Astrocyte of the spinal cord (primary cell): ENCODE measurements around the gene RBM19.

Source experiments
- DNase-seq: peaks from one replicate; pipeline ENCODE4 v3.0.0; 2011; ENCODE audit warnings: low read depth, low spot score
- H3K4me3 ChIP-seq: 2 replicates; pipeline ENCODE4 v1.5.1; 2011; ENCODE audit warnings: low read depth, mild to moderate bottlenecking, low read length, moderate library complexity
- CTCF ChIP-seq: IDR thresholded peaks from 2 replicates; pipeline ENCODE4 v1.5.1; 2012; ENCODE audit warnings: low read depth, mild to moderate bottlenecking, low read length, inconsistent platforms
- in situ Hi-C: cut with HindIII; loops from 2 replicates; pipeline ENCODE4 v1.10.0; 2017; ENCODE audit warnings: low sequenced_read_pairs

Gene RBM19

GRCh38 chr12:113894697-113895096 is 71.4 kb downstream of the RBM19 start:
- H3K4me3 ChIP-seq = no peak overlapping the region
- DNase-seq = no peak
- in situ Hi-C loops = no loop called here
- no peak for TF ChIP-seq CTCF

- in situ Hi-C loops = no loop called here
- DNase-seq = no peak
- TF ChIP-seq CTCF = no peak
- H3K4me3 ChIP-seq = no peak overlapping the region
These were observed 72.9 kb downstream of the RBM19 start for GRCh38 chr12:113893221-113893620.

GRCh38 chr12:113892556-113892955 is 73.6 kb downstream of the RBM19 start:
- TF ChIP-seq CTCF = no peak
- in situ Hi-C loops = no loop called here
- H3K4me3 ChIP-seq = no peak overlapping the region
- DNase-seq = no peak

DNA sequence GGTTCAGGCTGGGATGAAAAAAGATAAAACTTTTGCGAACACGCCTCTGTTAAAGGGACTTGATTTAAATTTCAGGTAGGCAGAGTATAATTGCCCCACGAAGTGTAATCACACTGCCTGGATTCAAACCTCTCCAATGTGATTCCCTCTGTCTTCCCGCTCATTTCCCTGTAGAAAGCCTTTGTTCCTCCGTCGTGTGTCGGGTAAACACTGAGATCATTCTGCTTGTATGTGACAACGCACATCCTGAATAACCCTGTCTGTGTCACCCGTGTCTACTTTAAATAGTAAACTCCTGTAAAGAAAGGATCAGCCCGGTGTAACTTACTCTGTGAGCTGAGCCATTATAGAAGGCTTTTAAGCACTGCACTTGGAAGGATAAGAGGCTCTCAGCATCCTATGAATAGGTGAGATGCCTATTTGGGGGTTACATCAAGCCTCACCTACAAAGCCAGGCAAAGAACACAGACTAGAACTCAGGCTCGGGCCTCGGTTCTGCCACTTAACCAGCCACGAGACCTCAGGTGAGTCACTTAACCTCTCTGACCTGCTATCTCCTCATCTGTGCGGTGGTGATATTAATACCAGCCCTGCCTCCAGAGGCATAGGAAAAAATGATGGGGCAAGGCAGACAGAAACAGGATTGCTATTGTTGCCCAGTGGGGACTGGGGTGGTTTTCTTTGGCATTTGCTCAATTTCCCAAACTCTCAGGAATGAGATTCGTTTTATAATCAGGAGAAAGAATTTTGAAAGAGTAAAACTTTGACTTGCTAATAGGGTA is 74.2 kb downstream of the RBM19 start:
- H3K4me3 ChIP-seq = no peak overlapping the region
- no peak for DNase-seq
- in situ Hi-C loops = no loop called here
- no peak for TF ChIP-seq CTCF

DNA sequence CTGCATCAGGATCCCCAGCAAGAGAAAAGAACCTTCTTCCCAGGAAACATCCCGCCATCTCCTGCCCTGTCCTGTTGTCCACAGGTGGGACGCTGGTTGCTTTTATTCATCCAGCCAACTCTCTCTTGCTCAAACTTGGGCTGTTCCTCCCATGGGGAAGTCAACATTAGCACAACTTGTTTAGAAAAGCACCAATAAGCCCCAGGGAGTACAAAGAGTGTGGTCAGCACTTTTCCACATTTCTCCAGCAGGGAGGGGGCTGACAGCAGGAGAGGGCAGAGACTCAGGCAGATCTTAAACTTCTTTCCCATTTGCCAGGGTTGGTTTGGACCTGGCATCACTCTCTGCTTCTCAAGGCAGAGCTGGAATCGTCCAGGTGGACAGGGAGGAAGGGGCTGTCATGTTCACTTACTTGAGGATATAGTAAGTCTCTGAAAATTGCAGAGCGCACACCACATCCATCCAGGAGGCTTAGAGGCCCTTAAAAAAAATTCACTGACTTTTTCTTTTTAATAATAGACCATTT is 74.9 kb downstream of the RBM19 start:
- no peak for TF ChIP-seq CTCF
- no peak overlapping the region for H3K4me3 ChIP-seq
- in situ Hi-C loops = no loop called here
- no peak for DNase-seq

- no peak for TF ChIP-seq CTCF
- DNase-seq = peak; percentile 23
- H3K4me3 ChIP-seq = no peak overlapping the region
- in situ Hi-C loops = no loop called here
These were observed 76.1 kb downstream of the RBM19 start for GRCh38 chr12:113889891-113890581.
